ENCODE measurements around the gene PFN3. TPM values are rescaled to one million over a fixed set of nuclear protein-coding genes. Genes with fewer than 3 reads are reported as not detected.
A peak's percentile ranks its signal among the peaks of the same experiment; 100 is the strongest.
"Not testable (repeated sequence)": the region's sequence is repeated elsewhere in the genome, so short reads cannot be mapped to it uniquely, and the experiment has no call there.

The PFN3 gene
- total RNA-seq, 1 donor from 2014 or later = not detected

DNA sequence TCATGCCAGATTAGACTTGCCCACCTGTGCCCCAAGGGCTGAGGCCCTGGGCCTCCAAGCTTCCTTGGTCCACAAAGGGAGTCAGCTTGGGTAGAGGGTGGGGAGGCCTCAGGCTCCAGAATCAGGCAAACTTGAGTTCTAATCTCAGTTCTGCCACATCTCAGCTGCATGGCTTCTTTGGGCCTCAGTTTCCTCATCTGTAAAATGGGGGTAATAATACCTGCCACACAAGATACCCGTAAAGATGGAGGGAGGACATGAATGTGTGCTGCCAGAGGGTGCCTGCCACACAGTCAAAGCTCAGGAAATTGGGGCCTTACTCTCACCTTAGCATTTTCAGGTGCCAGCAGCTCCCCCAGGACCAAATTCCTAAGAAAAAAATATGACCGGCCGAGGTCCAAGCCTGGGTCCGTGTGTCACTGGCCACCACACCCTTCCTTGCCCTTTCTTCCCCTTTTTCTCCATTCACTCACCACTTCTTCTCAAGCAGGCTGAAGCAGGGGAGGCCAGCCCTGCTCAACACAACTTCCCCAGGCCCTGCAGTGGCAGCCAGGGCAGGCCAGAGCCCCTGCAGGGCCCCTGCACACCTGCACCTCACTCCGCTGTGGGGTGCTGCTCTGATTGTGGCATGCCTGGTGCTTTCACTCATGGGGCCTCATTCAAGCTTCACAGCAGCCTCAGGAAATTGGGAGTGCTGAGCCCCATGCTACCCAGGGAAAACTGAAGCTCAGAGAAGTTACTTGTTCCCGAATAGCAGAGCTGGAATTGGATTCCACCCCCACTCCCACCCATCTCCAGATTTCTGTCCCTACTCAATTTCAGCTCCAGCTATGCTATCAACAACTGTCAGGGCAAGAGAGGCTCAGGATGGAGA, 38.8 kb downstream of the PFN3 start:
- no peak for DNase-seq (ENCODE audit: low spot score)

- DNase-seq (ENCODE audit: low spot score) = not testable (repeated sequence)
Measured at GRCh38 chr5:177360740-177361139, 39.7 kb downstream of the PFN3 start.

DNA sequence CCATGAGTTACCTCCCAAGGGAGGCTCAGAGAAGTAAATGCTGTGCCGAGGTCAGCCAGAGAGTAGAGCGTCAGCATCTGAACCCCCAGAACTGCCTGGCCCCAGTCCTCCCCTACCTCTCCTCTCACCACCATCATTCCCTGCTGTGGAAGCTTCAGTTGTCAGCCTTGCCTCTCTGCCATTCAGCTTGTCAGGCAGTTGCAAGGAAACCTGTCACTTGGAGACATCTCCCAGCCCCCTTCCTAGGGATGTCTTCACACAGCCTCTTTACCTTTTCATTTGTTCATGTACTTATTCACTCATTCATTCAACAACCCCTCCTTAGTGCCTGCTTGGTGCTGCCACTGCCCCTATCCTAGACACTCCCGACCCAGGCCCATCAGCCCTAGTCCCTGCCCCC, 40.6 kb downstream of the PFN3 start:
- DNase-seq (ENCODE audit: low spot score) = no peak

DNA sequence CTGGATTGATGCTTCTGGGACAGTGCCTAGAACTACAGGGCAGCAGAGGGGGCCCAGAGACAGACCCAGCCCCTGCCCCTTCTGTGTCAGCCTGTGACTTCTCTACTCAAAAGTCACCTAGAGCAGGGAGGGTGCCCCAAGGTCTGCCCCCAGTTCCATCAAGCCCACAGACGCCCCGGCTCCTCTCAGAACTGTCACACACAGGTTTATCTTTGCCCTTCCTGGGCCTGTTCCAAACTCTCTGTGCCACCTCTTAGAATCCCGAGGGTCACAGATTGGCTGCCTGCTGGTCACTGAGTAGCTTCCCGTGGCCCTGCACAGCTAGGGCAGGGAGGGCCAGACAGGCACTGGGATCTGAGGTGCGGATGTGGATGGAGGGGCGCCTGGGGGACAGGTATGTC, 41.0 kb downstream of the PFN3 start:
- no peak for DNase-seq (ENCODE audit: low spot score)

GRCh38 chr5:177358370-177358819, 42.1 kb downstream of the PFN3 start:
- no peak for DNase-seq (ENCODE audit: low spot score)

GRCh38 chr5:177357459-177358351, 42.8 kb downstream of the PFN3 start, which contains the start of gene RGS14:
Gene RGS14, plus strand, starts transcription at chr5:177357924. Its CDS starts 101 bp downstream, at chr5:177358025.
- DNase-seq (ENCODE audit: low spot score) = no peak

DNA sequence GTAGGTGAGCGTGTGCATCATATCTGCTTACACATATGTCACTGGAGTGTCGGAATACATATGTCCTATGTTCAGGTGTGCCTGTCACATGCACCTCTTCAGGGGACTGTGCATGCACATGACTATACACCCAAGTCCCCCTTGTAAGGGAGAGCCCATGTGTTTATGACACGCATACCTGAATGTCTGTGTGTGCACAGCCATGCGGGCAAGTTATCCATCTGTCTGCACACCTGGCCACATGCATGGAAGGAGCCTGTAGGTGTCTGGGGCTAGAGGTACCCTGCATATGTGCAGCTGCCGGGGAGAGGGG, 43.4 kb downstream of the PFN3 start:
- no peak for DNase-seq (ENCODE audit: low spot score)

DNA sequence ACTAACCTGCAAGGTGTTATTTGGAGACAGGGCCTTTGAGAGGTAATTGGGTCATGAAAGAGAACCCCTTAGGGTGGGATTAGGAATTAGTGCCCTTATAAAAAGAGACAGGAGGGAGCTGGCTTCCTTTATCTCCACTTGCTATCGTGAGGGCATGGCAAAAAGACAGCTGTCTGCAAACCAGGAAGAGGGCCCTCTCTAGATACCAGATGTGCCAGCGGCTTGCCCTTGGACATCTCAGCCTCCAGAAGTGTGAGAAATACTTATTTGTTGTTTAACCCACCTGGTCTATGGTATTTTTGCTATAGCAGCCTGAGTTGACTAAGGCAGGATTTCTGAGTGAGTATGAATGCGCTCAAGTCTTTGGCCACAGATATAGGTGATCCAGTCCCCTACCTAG, 43.7 kb downstream of the PFN3 start:
- no peak for DNase-seq (ENCODE audit: low spot score)

- DNase-seq (ENCODE audit: low spot score) = no peak
Measured at GRCh38 chr5:177355868-177356168, 44.6 kb downstream of the PFN3 start.

- no peak for DNase-seq (ENCODE audit: low spot score)
Measured at GRCh38 chr5:177355162-177355867, 45.1 kb downstream of the PFN3 start.

GRCh38 chr5:177354711-177355110, 45.8 kb downstream of the PFN3 start:
- no peak for DNase-seq (ENCODE audit: low spot score)

GRCh38 chr5:177354256-177354655, 46.2 kb downstream of the PFN3 start:
- no peak for DNase-seq (ENCODE audit: low spot score)

GRCh38 chr5:177353093-177353492, 47.4 kb downstream of the PFN3 start:
- no peak for DNase-seq (ENCODE audit: low spot score)

DNA sequence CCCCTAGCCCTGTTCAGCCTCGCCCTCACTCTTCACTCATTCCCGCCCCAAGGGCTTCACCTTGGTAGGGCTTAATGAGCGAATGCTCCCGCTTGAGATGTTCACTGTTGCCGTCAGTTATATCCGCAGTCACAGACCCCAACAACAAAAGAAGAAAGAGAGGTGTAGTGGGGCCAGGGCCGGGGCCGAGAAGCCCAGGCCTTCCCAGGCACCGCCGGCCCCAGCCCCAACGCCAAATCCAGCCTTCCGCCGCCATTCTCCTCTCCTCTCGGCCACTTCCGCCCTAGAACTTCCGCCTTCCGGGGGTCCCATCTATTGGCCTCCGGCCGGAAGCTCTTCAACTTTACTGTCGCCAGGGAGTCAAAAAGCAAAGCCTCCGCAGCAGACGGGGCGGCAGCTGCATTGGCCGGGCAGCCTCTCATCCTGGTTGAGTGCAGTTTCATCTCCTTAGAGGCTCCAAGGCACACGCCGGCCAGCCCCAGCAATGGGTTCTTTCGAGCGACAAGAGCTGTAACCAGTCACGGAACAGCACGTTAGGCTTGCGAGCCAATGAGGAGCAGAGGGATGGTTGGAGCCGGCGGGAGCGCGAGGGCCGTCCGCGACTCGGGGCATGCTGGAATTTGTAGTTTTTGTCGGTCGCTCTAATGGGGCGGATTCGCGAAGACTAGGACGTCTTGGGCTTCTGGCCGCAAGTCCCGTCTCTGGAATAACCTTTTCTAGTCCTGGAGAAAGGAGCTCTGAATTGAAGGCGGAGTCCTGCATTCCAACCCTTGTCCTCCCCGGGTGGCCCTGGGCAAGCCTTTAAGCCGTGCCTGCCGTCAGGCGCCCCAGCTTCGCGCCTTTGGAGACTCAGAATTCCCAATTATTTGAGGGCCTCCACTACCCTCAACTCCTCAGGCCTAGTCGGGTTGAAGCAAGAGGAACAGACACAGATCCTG, 48.8 kb downstream of the PFN3 start, which contains the start of gene LMAN2:
LMAN2 (minus strand) TSS at position 277 of the 938 bp plus-strand sequence; CDS start at position 256, 21 bp downstream.
- peak; percentile 99 for DNase-seq (ENCODE audit: low spot score)

GRCh38 chr5:177350776-177351391, 49.6 kb downstream of the PFN3 start:
- DNase-seq (ENCODE audit: low spot score) = no peak

Other genes with a start within 250 kb of the PFN3 start
- 31.5 TPM for gene RAB24, start 96.9 kb downstream of the PFN3 start, total RNA-seq (ENCODE audit: insufficient read depth, low replicate concordance)
- gene PRELID1, start 96.9 kb downstream of the PFN3 start, total RNA-seq (ENCODE audit: insufficient read depth, low replicate concordance) = 55.4 TPM
- 3.6 TPM for gene MXD3, start 88.8 kb downstream of the PFN3 start, total RNA-seq (ENCODE audit: insufficient read depth, low replicate concordance)
- gene LMAN2, start 49.0 kb downstream of the PFN3 start, total RNA-seq (ENCODE audit: insufficient read depth, low replicate concordance) = 175 TPM
- 6.5 TPM for gene RGS14, start 42.7 kb downstream of the PFN3 start, total RNA-seq (ENCODE audit: insufficient read depth, low replicate concordance)
- 2.2 TPM for gene SLC34A1, start 16.2 kb downstream of the PFN3 start, total RNA-seq (ENCODE audit: insufficient read depth, low replicate concordance)
- not detected for gene F12, start 8.9 kb upstream of the PFN3 start, total RNA-seq (ENCODE audit: insufficient read depth, low replicate concordance)
- gene GRK6, start 26.0 kb upstream of the PFN3 start, total RNA-seq (ENCODE audit: insufficient read depth, low replicate concordance) = 17.3 TPM
- not detected for gene PRR7, start 46.2 kb upstream of the PFN3 start, total RNA-seq (ENCODE audit: insufficient read depth, low replicate concordance)
- 83.3 TPM for gene DBN1, start 73.0 kb upstream of the PFN3 start, total RNA-seq (ENCODE audit: insufficient read depth, low replicate concordance)
- 247 TPM for gene PDLIM7, start 96.9 kb upstream of the PFN3 start, total RNA-seq (ENCODE audit: insufficient read depth, low replicate concordance)
- gene DOK3, start 109.2 kb upstream of the PFN3 start, total RNA-seq (ENCODE audit: insufficient read depth, low replicate concordance) = 19.7 TPM
- 56.3 TPM for gene DDX41, start 116.3 kb upstream of the PFN3 start, total RNA-seq (ENCODE audit: insufficient read depth, low replicate concordance)
- gene FAM193B, start 153.9 kb upstream of the PFN3 start, total RNA-seq (ENCODE audit: insufficient read depth, low replicate concordance) = 43.8 TPM
- 62.1 TPM for gene TMED9, start 191.5 kb upstream of the PFN3 start, total RNA-seq (ENCODE audit: insufficient read depth, low replicate concordance)
- gene B4GALT7, start 199.5 kb upstream of the PFN3 start, total RNA-seq (ENCODE audit: insufficient read depth, low replicate concordance) = 26.0 TPM